ENCODE measurements around the gene NDUFS8. TPM values are rescaled to one million over a fixed set of nuclear protein-coding genes. Genes with fewer than 3 reads are reported as not detected.

Gene NDUFS8
- polyA plus RNA-seq, 2 donors: 131 to 168 TPM

DNA sequence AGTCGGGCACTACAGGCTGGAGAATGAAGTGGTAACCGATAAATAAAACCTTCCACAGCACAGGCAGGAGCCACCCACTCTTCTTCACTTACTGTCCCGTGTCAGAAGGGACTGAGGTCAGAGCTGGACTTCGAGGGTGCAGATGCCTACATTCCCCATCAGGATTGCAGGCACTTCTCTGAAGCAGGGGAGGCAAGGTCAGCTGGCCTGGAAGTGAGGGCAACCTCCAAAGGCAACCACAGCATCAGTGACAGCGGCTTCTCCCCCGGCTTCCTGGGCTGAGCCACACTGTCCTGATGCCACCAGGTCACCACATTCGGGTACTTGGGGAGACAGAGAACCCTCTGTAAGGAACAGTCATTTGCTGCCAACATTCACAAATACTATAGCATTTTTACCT is 31.0 kb downstream of the NDUFS8 start:
- Histone ChIP-seq H3K36me3 (ENCODE audit: control insufficient read depth in 2 of 2, insufficient read depth in 2 of 2, low read length in 1 of 2) (peaks cover 4 to 6% of the 10 kb centered on the region in 2 donors), H3K27me3 (ENCODE audit: control insufficient read depth in 1 of 2, insufficient read depth in 2 of 2, low read length in 2 of 2) (no peaks in the 10 kb centered on the region), H3K4me1 (ENCODE audit: control insufficient read depth in 2 of 2, insufficient read depth in 2 of 2, low read length in 1 of 2) (no peaks in the 10 kb centered on the region), H3K27ac (ENCODE audit: low read depth in 2 of 2, low read length in 1 of 2) (no peak overlapping the region), H3K4me3 (ENCODE audit: low read depth in 1 of 2, low read length in 2 of 2) (no peak overlapping the region), H3K9me3 (ENCODE audit: control insufficient read depth in 2 of 2, insufficient read depth in 1 of 2, low read depth in 1 of 2, low read length in 1 of 2) (no peaks in the 10 kb centered on the region)
- WGBS, 2 donors: 93 to 97% methylated on average over 7 of the region's 7 CpGs

DNA sequence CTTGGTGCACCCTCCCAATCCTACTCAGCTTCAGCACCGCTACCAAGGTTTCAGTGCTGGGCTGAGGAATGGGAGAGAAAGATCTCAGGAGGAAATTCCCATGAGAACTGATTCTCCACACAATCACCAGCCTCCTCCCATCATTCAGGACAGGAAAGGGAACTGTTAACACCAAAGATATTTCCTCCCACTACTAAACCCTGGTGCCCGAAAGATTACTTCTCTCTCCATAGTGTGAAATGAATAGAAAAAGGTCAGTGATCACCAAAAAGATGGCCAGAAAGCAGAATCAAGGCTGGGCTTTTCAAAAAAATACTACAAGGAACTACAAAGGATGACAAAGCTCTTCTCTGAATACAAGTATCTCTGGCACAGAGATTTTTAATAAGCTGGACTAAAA is 34.4 kb downstream of the NDUFS8 start:
- Histone ChIP-seq H3K9me3 (ENCODE audit: control insufficient read depth in 2 of 2, insufficient read depth in 1 of 2, low read depth in 1 of 2, low read length in 1 of 2) (no peaks in the 10 kb centered on the region), H3K27ac (ENCODE audit: low read depth in 2 of 2, low read length in 1 of 2) (no peak overlapping the region), H3K27me3 (ENCODE audit: control insufficient read depth in 1 of 2, insufficient read depth in 2 of 2, low read length in 2 of 2) (no peaks in the 10 kb centered on the region), H3K36me3 (ENCODE audit: control insufficient read depth in 2 of 2, insufficient read depth in 2 of 2, low read length in 1 of 2) (peaks cover 6 to 12% of the 10 kb centered on the region in 2 donors), H3K4me1 (ENCODE audit: control insufficient read depth in 2 of 2, insufficient read depth in 2 of 2, low read length in 1 of 2) (no peaks in the 10 kb centered on the region), H3K4me3 (ENCODE audit: low read depth in 1 of 2, low read length in 2 of 2) (no peak overlapping the region)
- 81 to 88% methylated on average over 2 of the region's 2 CpGs for WGBS, 2 donors

DNA sequence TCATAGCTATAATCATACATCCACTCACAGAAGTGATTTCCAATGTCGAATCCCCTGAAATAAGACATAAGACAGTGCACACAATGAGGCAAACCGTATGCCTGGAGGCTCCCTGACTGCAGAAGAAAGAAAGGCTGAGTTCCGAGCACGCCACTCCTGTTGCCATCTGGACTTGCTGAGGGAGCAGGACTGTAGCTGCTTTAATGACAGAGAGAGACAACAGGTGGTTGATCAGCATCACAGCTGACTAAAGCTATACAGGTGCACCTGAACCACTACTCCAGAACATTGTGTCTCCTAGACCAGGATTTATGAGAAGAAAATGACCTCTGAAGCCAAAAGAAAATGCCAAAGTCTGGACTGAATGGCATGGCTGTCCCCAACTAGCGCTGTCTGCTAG is 35.4 kb downstream of the NDUFS8 start:
- peaks cover 9 to 12% of the 10 kb centered on the region in 2 donors for H3K36me3 ChIP-seq (ENCODE audit: control insufficient read depth in 2 of 2, insufficient read depth in 2 of 2, low read length in 1 of 2)
- H3K9me3 ChIP-seq (ENCODE audit: control insufficient read depth in 2 of 2, insufficient read depth in 1 of 2, low read depth in 1 of 2, low read length in 1 of 2): no peaks in the 10 kb centered on the region
- no peaks in the 10 kb centered on the region for H3K27me3 ChIP-seq (ENCODE audit: control insufficient read depth in 1 of 2, insufficient read depth in 2 of 2, low read length in 2 of 2)
- no peaks in the 10 kb centered on the region for H3K4me1 ChIP-seq (ENCODE audit: control insufficient read depth in 2 of 2, insufficient read depth in 2 of 2, low read length in 1 of 2)
- no peak overlapping the region for H3K4me3 ChIP-seq (ENCODE audit: low read depth in 1 of 2, low read length in 2 of 2)
- no peak overlapping the region for H3K27ac ChIP-seq (ENCODE audit: low read depth in 2 of 2, low read length in 1 of 2)
- 86 to 93% methylated on average over 5 of the region's 5 CpGs for WGBS, 2 donors

DNA sequence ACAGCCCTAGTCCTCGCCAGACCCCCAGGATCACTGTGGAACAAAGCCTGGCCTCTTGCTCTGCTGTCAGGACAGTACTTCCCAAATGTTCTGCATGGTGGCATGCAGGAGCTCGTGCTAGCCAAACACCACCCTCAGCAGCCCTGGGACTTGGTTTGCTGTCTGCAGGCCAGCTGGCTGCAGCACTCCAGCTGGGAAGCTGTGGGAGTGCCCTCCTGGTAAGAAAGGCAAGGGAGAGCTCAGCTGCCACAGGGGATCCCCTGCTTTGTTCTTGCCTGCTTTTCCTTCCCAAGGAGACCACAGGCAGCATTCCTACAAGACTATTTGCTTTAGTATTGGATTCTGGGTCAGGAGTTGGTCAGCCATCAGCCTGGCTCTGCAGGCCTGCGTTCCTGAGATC is 36.3 kb downstream of the NDUFS8 start:
- no peak overlapping the region for H3K27ac ChIP-seq (ENCODE audit: low read depth in 2 of 2, low read length in 1 of 2)
- H3K27me3 ChIP-seq (ENCODE audit: control insufficient read depth in 1 of 2, insufficient read depth in 2 of 2, low read length in 2 of 2): no peaks in the 10 kb centered on the region
- no peaks in the 10 kb centered on the region for H3K4me1 ChIP-seq (ENCODE audit: control insufficient read depth in 2 of 2, insufficient read depth in 2 of 2, low read length in 1 of 2)
- H3K9me3 ChIP-seq (ENCODE audit: control insufficient read depth in 2 of 2, insufficient read depth in 1 of 2, low read depth in 1 of 2, low read length in 1 of 2): no peaks in the 10 kb centered on the region
- 73 to 79% methylated on average over 3 of the region's 3 CpGs for WGBS, 2 donors
- H3K36me3 ChIP-seq (ENCODE audit: control insufficient read depth in 2 of 2, insufficient read depth in 2 of 2, low read length in 1 of 2): peaks cover 6 to 9% of the 10 kb centered on the region in 2 donors
- H3K4me3 ChIP-seq (ENCODE audit: low read depth in 1 of 2, low read length in 2 of 2): no peak overlapping the region

GRCh38 chr11:68067991-68068390 is 37.5 kb downstream of the NDUFS8 start:
- Histone ChIP-seq H3K9me3 (ENCODE audit: control insufficient read depth in 2 of 2, insufficient read depth in 1 of 2, low read depth in 1 of 2, low read length in 1 of 2) (no peaks in the 10 kb centered on the region), H3K4me3 (ENCODE audit: low read depth in 1 of 2, low read length in 2 of 2) (no peak overlapping the region), H3K36me3 (ENCODE audit: control insufficient read depth in 2 of 2, insufficient read depth in 2 of 2, low read length in 1 of 2) (peaks cover 6 to 9% of the 10 kb centered on the region in 2 donors), H3K4me1 (ENCODE audit: control insufficient read depth in 2 of 2, insufficient read depth in 2 of 2, low read length in 1 of 2) (no peaks in the 10 kb centered on the region), H3K27me3 (ENCODE audit: control insufficient read depth in 1 of 2, insufficient read depth in 2 of 2, low read length in 2 of 2) (no peaks in the 10 kb centered on the region), H3K27ac (ENCODE audit: low read depth in 2 of 2, low read length in 1 of 2) (no peak overlapping the region)
- WGBS, 2 donors: 88 to 91% methylated on average over 5 of the region's 5 CpGs

DNA sequence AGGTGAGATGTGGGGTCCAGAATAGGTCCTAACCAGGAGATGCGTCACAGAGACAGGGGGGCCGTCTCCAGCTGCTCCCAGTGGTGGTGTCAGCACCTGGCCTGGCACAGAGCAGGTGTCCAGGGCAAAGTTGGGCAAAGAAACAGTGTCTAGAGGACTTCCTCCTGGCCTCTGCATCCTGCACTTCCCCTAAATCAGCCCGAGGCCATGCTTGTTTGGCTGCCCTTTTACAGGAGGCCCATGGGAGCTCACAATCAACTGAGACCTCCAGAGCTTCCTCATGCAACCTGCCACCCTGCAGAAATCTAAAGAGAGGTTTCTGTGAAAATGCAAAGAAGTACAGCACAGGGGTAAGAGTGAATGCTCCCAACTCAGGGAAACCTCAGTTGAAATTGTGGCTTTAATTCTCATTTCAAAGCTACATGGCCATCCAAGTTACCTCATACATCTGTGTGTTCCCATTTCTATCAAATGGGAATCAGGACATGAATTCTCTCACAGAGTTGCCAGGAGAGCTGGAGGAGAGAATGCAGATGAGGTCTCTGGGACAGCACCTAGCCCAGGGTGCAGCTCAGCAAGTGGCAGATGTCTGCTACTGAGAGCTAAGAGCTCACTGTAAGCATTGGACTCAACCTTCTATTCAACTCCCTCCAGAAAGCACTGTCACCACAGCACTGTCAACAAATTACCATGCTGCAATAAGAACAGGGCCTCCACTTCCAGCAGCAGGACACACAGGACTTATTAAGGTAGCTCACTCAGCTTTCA is 41.0 kb downstream of the NDUFS8 start:
- 80 to 89% methylated on average over 3 of the region's 3 CpGs for WGBS, 2 donors

GRCh38 chr11:68074584-68075352 is 44.3 kb downstream of the NDUFS8 start:
- H3K27ac ChIP-seq (ENCODE audit: low read depth in 2 of 2, low read length in 1 of 2): no peak overlapping the region
- H3K4me3 ChIP-seq (ENCODE audit: low read depth in 1 of 2, low read length in 2 of 2): no peak overlapping the region
- H3K27me3 ChIP-seq (ENCODE audit: control insufficient read depth in 1 of 2, insufficient read depth in 2 of 2, low read length in 2 of 2): no peaks in the 10 kb centered on the region
- 83 to 92% methylated on average over 10 of the region's 10 CpGs for WGBS, 2 donors
- H3K4me1 ChIP-seq (ENCODE audit: control insufficient read depth in 2 of 2, insufficient read depth in 2 of 2, low read length in 1 of 2): peaks cover 0 to 7% of the 10 kb centered on the region in 2 donors
- H3K36me3 ChIP-seq (ENCODE audit: control insufficient read depth in 2 of 2, insufficient read depth in 2 of 2, low read length in 1 of 2): peaks cover under 1 to 3% of the 10 kb centered on the region in 2 donors
- H3K9me3 ChIP-seq (ENCODE audit: control insufficient read depth in 2 of 2, insufficient read depth in 1 of 2, low read depth in 1 of 2, low read length in 1 of 2): no peaks in the 10 kb centered on the region

More for the DNA sequence above, 41.0 kb downstream of the NDUFS8 start:
- Histone ChIP-seq H3K27me3 (ENCODE audit: control insufficient read depth in 1 of 2, insufficient read depth in 2 of 2, low read length in 2 of 2) (no peaks in the 10 kb centered on the region), H3K36me3 (ENCODE audit: control insufficient read depth in 2 of 2, insufficient read depth in 2 of 2, low read length in 1 of 2) (peaks cover 6% of the 10 kb centered on the region in 2 donors), H3K4me3 (ENCODE audit: low read depth in 1 of 2, low read length in 2 of 2) (no peak overlapping the region), H3K4me1 (ENCODE audit: control insufficient read depth in 2 of 2, insufficient read depth in 2 of 2, low read length in 1 of 2) (no peaks in the 10 kb centered on the region), H3K9me3 (ENCODE audit: control insufficient read depth in 2 of 2, insufficient read depth in 1 of 2, low read depth in 1 of 2, low read length in 1 of 2) (no peaks in the 10 kb centered on the region), H3K27ac (ENCODE audit: low read depth in 2 of 2, low read length in 1 of 2) (no peak overlapping the region)

DNA sequence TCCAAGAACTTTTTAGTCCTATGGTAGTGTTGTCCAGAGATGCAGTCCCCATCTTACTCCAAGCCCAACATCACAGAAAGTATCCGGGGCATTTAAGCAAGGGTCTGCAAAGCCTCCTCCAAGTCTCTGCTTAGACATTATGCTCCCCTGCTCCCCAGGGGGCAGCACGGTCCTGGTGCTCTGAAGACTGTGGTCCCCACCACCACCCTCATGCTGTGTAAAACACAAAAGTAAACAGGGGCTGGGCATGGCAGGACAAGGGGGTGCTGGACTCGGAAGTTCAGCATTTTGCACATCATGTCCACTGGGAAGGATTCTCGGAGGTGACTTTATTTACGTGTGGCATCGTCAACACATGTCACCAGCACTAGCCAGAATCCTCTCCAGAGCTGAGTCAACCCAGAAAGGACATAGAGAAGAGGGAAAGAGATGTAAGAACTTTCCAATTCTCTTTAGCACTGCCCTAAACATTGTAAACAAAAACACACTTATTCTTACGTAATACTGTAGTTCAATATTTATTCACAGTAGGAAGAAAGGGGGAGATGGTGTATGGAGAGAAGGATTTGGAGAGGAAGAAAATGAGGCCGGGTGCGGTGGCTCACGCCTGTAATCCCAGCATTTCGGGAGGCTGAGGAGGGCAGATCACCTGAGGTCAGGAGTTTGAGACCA is 46.0 kb downstream of the NDUFS8 start:
- no peaks in the 10 kb centered on the region for H3K36me3 ChIP-seq (ENCODE audit: control insufficient read depth in 2 of 2, insufficient read depth in 2 of 2, low read length in 1 of 2)
- no peak overlapping the region for H3K4me3 ChIP-seq (ENCODE audit: low read depth in 1 of 2, low read length in 2 of 2)
- H3K4me1 ChIP-seq (ENCODE audit: control insufficient read depth in 2 of 2, insufficient read depth in 2 of 2, low read length in 1 of 2): peaks cover 0 to 7% of the 10 kb centered on the region in 2 donors
- no peak overlapping the region for H3K27ac ChIP-seq (ENCODE audit: low read depth in 2 of 2, low read length in 1 of 2)
- 84 to 87% methylated on average over 11 of the region's 11 CpGs for WGBS, 2 donors
- no peaks in the 10 kb centered on the region for H3K9me3 ChIP-seq (ENCODE audit: control insufficient read depth in 2 of 2, insufficient read depth in 1 of 2, low read depth in 1 of 2, low read length in 1 of 2)
- no peaks in the 10 kb centered on the region for H3K27me3 ChIP-seq (ENCODE audit: control insufficient read depth in 1 of 2, insufficient read depth in 2 of 2, low read length in 2 of 2)

DNA sequence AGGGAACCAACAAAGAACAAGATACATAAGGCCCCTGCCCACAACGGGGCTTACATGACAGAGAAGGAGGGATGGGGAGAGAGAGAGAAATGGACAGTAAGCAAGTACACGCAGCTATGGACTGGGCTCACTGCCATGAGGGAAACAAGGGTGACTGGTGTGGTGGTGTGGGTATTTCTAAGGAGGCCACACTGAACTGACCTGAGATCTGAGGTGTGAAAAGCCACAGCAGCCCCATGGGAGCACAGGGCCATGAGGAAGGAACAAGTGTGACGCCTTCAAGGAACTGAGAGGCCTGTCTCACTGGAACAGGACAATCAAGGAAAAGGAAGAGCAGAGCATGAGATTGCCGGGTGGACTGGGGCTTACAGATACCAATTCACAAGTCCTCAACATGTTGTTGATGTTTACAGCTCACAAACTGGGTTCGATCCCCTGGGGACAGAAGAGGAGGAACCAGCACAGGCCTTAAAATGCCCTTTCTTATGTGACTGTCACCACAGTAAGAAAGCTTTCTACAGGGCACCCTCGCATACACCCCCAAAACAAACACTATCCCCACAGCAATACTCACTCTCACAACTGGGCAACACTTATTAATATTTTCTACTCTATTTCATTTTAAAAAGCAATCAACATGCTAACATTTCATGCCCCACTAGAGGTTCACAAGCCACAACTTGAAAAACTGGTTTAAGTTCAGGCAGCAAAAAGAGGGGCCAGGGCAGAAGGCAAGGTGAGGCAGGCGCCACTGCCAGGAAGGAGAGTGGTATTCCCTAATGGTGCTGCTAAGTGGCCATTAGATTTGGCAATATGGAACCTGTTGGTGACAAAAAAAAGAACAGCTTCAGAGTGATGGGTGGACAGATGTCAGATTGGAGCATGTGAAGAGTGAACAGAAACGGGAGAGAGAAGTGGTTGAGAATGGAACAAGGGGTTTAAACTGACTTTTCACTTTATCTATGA is 47.4 kb downstream of the NDUFS8 start:
- Histone ChIP-seq H3K4me3 (ENCODE audit: low read depth in 1 of 2, low read length in 2 of 2) (no peak overlapping the region), H3K36me3 (ENCODE audit: control insufficient read depth in 2 of 2, insufficient read depth in 2 of 2, low read length in 1 of 2) (no peaks in the 10 kb centered on the region), H3K4me1 (ENCODE audit: control insufficient read depth in 2 of 2, insufficient read depth in 2 of 2, low read length in 1 of 2) (peaks cover 0 to 7% of the 10 kb centered on the region in 2 donors), H3K27me3 (ENCODE audit: control insufficient read depth in 1 of 2, insufficient read depth in 2 of 2, low read length in 2 of 2) (no peaks in the 10 kb centered on the region), H3K27ac (ENCODE audit: low read depth in 2 of 2, low read length in 1 of 2) (no peak overlapping the region), H3K9me3 (ENCODE audit: control insufficient read depth in 2 of 2, insufficient read depth in 1 of 2, low read depth in 1 of 2, low read length in 1 of 2) (no peaks in the 10 kb centered on the region)
- WGBS, 2 donors: 70 to 75% methylated on average over 8 of the region's 8 CpGs
